Measurements from ENCODE around the gene MRPL11.

MRPL11 gene

DNA sequence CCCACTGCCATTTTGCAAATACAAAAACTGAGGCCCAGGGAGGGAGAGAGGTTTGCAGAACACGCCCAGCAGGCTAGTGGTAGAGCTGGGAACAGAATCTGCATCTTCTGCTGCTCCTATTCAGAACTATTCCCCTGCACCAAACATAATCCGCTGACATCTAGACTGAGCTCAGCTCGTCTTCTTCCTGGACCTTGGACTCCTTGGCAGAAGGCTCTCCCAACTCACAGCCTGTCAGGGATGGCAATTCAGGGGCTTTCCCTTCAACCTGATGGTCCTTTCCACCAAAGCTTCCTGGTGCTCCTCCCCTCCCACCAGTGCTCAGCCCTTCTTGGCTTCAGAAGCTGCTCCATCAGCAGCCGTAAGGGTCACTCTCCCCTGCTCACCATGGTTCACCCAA lies 27.3 kb downstream of the MRPL11 start:
- no peak overlapping the region for H3K4me3 ChIP-seq

DNA sequence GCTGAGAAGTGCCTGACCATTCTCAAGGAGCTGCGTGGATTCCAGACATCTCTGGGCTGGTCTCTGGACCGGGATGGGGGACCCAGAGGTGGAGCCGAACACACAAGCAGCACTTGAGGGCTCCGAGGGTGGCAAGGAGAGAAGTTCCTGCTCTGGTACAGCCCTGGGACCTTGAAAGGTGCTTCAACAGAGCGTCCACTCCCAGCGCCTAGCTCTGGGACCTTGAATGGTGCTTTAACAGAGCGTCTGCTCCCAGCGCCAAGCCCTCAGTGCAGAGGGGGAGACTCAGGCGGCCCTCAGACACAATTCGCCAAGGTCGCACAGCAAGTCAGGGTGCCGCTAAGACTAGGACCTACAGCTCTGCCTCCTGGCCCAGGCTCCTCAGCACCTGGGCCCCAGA lies 28.5 kb downstream of the MRPL11 start:
- Histone ChIP-seq H3K27ac (no peak overlapping the region), H3K4me3 (no peak overlapping the region)

More for the DNA sequence above, 27.3 kb downstream of the MRPL11 start:
- H3K27ac ChIP-seq, result no peak overlapping the region

DNA sequence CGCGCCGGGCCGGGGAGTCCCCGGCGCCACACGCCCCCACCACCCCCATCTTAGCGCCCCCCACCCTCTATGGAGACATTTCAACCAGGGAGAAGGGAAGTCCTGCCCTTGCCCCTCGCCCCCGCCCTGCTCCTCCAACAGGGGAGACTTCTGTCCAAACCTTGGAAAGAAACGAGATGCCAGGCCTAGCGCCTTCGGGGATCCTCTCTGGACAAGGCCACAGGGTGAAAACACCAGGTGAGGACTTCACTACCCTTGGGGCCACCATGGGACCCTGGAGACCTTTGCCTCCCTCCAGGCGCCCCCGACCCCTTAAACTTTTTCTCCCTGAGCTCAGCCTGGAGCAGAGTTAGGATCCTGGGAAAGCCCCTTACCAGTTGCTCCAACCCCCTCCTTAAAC lies 29.4 kb downstream of the MRPL11 start:
- Histone ChIP-seq H3K4me3 (peak overlapping the region in 4 of 7 experiments; percentile 25 to 34 (median 30)), H3K27ac (peak overlapping the region in 2 of 21 experiments; percentile 17 to 29)

DNA sequence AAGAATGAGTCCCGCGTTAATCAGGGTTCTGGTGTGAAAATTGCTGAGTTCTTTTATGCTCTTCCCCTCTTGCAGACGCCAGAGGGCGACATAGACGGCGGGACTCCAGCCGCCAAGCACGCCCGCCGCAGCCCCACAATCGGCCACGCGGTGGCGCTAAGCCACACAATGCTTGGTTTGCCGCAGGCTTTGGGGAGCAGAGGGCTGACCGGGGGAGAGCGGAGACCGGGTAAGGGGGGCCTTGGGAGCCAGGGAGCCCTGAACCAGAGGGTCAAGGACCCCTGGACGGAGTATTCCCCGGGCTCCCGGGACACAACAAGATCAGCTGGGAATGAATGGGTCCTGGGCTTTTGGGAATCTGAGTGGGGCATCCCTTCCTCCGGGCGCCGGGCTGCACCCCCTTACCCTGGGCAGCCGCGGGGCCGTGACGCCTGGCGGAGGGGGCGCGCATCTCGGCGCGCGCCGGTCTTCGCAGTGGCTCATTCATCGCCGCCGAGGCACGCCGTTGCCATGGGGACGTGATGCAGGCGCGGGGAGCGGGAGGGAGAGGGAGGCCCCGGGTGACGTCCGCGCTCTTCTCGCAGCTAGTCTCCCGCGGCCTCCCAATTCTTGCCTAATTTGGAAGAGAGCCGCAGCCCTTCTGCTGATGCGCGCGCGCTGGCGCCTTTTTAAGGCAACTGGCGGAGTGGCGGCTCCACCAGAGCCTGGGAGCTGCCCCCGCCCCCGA lies 30.0 kb downstream of the MRPL11 start:
- Histone ChIP-seq H3K4me3 (peak overlapping the region in 5 of 7 experiments; percentile 25 to 34 (median 28)), H3K27ac (peak overlapping the region in 3 of 21 experiments; percentile 17 to 32 (median 29))

DNA sequence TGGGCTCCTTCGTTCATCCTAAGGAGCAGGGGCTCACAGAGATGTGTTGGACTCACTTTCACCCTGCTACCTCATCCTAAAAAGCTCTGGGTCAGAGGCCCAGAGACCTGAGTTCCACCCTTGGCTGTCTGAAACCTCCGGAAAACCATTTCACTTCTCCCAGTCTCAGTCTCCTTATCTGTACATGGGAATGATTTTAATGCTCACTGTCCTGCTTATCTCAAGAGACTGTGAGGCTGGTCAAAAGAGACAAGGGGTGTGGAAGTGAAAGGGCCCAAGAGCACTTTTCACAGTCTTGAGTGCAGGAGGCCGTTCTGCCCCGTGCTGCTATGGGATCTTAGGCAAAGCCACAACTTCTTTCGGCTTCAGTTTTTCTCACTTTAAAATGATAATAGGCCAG lies 31.0 kb downstream of the MRPL11 start:
- no peak overlapping the region for H3K4me3 ChIP-seq
- H3K27ac ChIP-seq, result no peak overlapping the region

DNA sequence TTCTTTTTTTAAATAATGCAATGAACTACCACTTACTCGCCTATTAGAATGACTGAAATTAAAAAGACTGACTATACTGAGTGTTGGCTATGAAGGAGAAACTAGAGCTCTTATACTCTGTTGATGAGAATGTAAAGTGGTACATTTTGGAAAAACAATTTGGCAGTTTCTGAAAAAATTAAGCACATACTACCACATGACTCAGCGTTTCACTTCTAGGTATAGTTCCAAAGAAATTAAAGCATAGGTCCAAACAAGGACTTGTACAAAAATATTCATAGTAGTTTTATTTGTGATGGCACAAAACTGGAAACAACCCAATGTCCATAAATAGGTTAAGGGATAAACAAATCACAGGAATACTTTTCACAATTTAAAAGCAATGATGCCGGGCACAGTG lies 44.7 kb downstream of the MRPL11 start:
- no peak overlapping the region for H3K27ac ChIP-seq
- H3K4me3 ChIP-seq, result no peak overlapping the region

DNA sequence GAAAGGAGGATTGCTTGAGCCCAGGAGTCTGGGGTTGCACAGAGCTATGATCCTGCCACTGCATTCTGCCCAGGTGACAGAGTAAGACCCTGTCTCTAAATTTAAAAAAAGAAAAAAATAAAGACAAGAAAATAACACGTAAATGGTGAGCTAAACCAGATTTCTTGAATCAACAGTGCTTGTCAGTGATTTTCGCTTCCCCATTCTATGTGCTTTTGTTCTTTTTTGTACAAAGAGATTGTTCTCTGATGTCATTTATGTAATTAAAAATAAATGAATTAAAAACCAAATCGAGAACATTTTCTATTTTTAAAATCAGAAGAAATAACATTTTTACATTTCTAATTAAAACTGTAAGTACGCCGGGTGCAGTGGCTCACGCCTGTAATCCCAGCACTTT lies 47.3 kb downstream of the MRPL11 start:
- H3K27ac ChIP-seq, result no peak overlapping the region

DNA sequence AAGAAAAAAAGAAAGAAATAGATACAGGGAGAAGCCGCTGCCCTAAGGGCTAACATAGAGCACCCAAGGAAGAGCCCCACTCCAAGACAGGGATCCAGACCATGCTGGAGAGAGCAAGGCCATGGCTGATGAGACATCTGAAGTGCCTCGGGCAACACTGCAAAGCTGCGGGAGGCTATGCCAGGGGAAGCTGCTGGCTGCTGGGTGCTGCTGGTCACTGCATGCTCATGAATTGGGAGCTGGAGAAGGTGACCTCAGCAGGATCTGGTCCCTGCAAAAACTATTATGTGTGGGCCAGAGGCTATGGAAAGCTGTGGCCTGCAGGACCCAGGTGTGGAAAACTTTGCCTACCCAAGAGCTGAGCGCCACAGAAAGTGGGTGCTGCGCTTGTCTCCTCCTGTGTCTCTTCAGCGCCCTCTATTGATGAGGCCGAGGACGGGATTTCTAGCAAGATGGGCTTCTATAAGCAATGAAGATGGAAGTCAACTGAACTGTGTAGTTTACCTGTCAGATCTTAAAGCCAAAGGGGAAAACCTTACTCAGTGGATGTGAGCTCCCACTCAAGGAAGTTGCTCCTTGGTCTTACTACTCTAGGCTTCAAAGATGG lies 49.8 kb downstream of the MRPL11 start:
- Histone ChIP-seq H3K27ac (no peak overlapping the region), H3K4me3 (no peak overlapping the region)

More for the DNA sequence above, 47.3 kb downstream of the MRPL11 start:
- no peak overlapping the region for H3K4me3 ChIP-seq

DNA sequence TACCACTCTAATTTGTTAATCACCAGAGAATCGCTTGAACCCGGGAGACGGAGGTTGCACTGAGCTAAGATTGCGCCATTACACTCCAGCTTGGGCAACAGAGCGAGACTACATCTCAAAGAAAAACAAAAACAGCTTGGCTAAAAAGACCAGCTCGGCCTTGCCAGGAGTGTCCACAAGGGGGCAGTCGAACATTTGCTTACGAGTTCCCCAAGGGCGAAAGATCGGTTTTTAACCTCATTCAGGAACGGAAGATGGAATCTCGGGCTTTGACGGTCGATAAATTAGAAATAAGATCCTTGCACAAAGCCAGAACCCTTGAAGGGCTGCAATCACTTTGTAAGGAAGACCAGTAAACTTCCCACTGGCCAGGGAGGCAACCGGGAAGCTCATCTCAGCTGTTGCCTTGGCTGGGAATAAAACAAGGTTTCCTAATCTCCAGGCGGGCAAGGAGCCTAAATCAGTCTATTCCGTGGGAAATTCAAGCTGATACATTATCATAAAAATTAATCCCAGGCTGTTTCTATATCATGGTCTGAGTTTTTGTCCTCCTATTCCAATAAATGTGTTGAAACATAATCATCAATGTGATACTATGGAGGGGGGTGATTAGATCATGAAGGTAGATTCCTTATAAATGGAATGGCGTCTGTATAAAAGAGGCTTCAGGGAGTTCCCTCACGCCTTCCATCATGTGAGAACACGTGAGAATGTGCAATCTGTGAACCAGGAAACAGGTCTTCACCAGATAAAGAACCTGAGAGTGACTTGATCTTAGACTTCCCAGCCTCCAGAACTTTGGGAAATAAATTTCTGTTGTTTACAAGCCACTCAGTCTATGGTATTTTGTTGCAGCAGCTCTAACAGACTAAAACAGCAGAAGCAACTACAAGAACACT lies 52.2 kb downstream of the MRPL11 start:
- Histone ChIP-seq H3K4me3 (no peak overlapping the region), H3K27ac (peak overlapping the region in 1 of 21 experiments; percentile 10)

Data from skin epidermis (tissue), 12 donors.